ENCODE results near the gene OR4D1.

Gene OR4D1

GRCh38 chr17:58195518-58196123 lies 47.4 kb downstream of the OR4D1 start:
- no peak for DNase-seq

DNA sequence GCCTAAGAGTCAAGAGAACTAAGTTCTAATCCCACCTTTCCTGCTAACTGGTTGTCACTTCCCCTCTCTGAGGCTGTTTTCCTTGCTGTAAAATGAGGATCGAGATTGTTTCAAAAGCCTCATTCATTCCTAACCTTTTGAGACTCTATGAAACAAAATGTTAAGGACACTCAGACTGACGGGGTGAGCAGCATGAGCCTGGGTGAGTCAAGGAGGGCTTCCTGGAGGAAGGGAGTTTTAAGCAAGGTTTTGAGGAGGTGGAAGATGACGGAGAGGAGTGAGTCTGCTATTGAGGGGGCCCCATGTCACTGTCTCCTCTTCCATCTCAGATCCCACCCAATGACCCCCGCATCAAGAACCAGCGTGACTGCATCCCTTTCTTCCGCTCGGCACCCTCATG lies 48.4 kb downstream of the OR4D1 start:
- no peak for DNase-seq

GRCh38 chr17:58200024-58200633 lies 51.9 kb downstream of the OR4D1 start:
- DNase-seq, result peak; percentile 61

GRCh38 chr17:58202859-58203258 lies 54.7 kb downstream of the OR4D1 start:
- DNase-seq, result no peak

- DNase-seq, result no peak
Observed at GRCh38 chr17:58204796-58205195, 56.6 kb downstream of the OR4D1 start.

DNA sequence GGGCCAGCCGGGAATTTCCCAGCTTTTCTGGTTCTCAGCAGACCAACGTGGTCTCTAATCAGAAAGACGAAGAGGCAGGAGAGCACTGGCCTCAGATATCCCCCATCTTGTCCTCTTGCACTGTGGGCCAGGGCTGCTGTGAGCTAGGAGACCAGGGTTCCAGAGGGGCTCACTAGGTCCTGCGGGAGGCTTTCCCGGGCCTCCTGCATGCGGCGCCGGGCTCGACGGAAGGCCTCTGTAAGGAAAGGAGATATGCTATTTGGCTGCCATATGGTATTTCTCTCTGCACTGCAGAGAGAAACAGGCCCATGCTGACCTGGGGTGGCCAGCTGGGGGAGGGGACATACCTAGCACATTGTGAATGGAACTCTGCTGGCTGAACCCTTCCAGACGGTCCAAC lies 57.8 kb downstream of the OR4D1 start:
- no peak for DNase-seq

DNA sequence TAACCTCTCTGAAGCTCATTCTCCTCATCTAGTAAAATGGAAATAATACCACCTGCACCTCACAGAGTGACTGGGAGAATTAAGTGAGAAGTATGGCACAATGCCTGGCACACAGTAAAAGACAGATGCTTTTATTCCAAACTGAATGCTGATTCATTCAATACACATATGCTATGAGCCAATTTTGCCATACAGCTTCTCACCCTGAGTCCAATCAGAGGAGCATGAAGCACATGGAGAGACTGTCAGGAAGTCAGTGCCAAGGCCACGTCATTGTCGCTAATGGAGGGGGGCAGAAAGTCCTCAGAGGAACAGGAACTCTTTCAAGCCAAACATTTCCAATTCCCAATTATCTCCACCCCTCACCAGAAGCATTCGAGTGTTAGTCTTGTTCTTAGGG lies 59.3 kb downstream of the OR4D1 start:
- DNase-seq, result no peak

- DNase-seq, result no peak
Observed at GRCh38 chr17:58208344-58208743, 60.2 kb downstream of the OR4D1 start.
